Psoas muscle (tissue), 8 donors: Measurements from ENCODE around the gene NHEJ1. TPM values are rescaled to one million over a fixed set of nuclear protein-coding genes. Genes with fewer than 3 reads are reported as not detected.

ENCODE experiments used
- ATAC-seq, 4 donors: fragments of 200-7000 bp; cut with Tn5 transposase; one replicate each; pipeline ENCODE4 v1.9.1; 2020; ENCODE audit warnings: moderate library complexity in 3 of 4, mild to moderate bottlenecking in 2 of 4
- DNase-seq, 2 donors: peaks; one replicate each; pipeline ENCODE4 v3.0.0-alpha.2; 2020
- H3K27ac ChIP-seq: fragments of 200-600 bp; one replicate; pipeline ENCODE4 v1.8.0; 2022
- H3K27me3 ChIP-seq, 3 donors: fragments of 200-600 bp in 1 of 3; one replicate each; pipeline versions ENCODE4 v1.6.1 to v1.8.0; 2013 to 2022; ENCODE audit warnings: low read length in 2 of 3, mild to moderate bottlenecking in 2 of 3, moderate library complexity in 1 of 3; ENCODE audit not compliant: insufficient read depth in 3 of 3
- H3K36me3 ChIP-seq, 2 donors: fragments of 200-600 bp in 1 of 2; one replicate each; pipeline versions ENCODE4 v1.6.1 to v1.8.0; 2013 to 2022; ENCODE audit warnings: low read depth in 1 of 2, mild to moderate bottlenecking in 1 of 2, moderate library complexity in 1 of 2; ENCODE audit not compliant: insufficient read depth in 1 of 2
- H3K4me1 ChIP-seq: fragments of 200-600 bp; one replicate; pipeline ENCODE4 v1.8.0; 2022
- H3K4me3 ChIP-seq: fragments of 200-600 bp; one replicate; pipeline ENCODE4 v1.8.0; 2022; ENCODE audit warnings: mild to moderate bottlenecking
- H3K9me3 ChIP-seq: fragments of 200-600 bp; one replicate; pipeline ENCODE4 v1.8.0; 2022
- CTCF ChIP-seq: fragments of 200-600 bp; IDR thresholded peaks from one replicate; pipeline ENCODE4 v1.8.0; 2022; ENCODE audit warnings: antibody characterized with exemption
- WGBS, 3 donors: extraction: QIAGEN DNeasy Blood & Tissue Kit; methylation state at CpG; one replicate each; pipeline versions ENCODE4 v1.1.6 to v1.1.7; 2013; 5-methylcytosine and 5-hydroxymethylcytosine counted together
- intact Hi-C, 2 donors: fragments of 100-400 bp; cut with DNase I; formaldehyde crosslinking; loops; one replicate each; pipeline versions ENCODE4 v1.11.0 to v1.14.2; 2022
- polyA plus RNA-seq, 3 donors: library from polyadenylated mRNA; stranded (reverse); fragments of 200-250 nt; gene quantifications; one replicate each; pipeline ENCODE4 v1.2.3, GENCODE V29; 2013
- total RNA-seq, 4 donors: library from RNA; stranded (reverse); fragmentation: NEBNext Ultra II Directional in 2 of 4; extraction: Animal tissue kit (Norgen Biotek cat#: 25700) in 2 of 4; gene quantifications; one replicate each; pipeline versions ENCODE4 v1.2.1 to v1.2.4, GENCODE V29; 2021 to 2023
- donor health status: healthy with polysubstance abuse.
- donor health status: DM: no; HTN: no; CAD: no; lungs with moderate emphysema.
- donor health status: Bipolar disorder and iron deficiency.
- donor health status: healthy.
- donor health status: DM: yes; HTN: yes; CAD: no.
- donor health status: DM: no; HTN: no; CAD: no.
- donor health status: DM: no; HTN: no; CAD: no.
- donor health status: DM: yes; HTN: yes; CAD: no.

Gene NHEJ1
- total and polyA plus RNA-seq, 7 donors: 10.7 to 20.5 (median 14.4) TPM

- Histone ChIP-seq H3K4me1 (no peaks in the 10 kb centered on the region), H3K36me3 (no peaks in the 10 kb centered on the region), H3K27me3 (no peaks in the 10 kb centered on the region), H3K9me3 (no peaks in the 10 kb centered on the region), H3K27ac (no peak overlapping the region), H3K4me3 (no peak overlapping the region)
- intact Hi-C loops: no loop called here
- no peak for DNase-seq
- no peak for TF ChIP-seq CTCF
- ATAC-seq: no peak
These were observed 75.8 kb downstream of the NHEJ1 start for GRCh38 chr2:219084791-219085190.

GRCh38 chr2:219082332-219082958 is 78.2 kb downstream of the NHEJ1 start:
- DNase-seq (peak in 1 of 2 donors; percentile 20), ATAC-seq (no peak)
- H3K27ac ChIP-seq: no peak overlapping the region
- peaks cover 2 to 8% of the 10 kb centered on the region in 2 donors for H3K36me3 ChIP-seq
- TF ChIP-seq CTCF: no peak
- H3K27me3 ChIP-seq: no peaks in the 10 kb centered on the region
- intact Hi-C loops: no loop called here
- no peaks in the 10 kb centered on the region for H3K9me3 ChIP-seq
- WGBS, 3 donors: 41 to 56% (median 53%) methylated on average over 5 of the region's 5 CpGs
- H3K4me1 ChIP-seq: no peaks in the 10 kb centered on the region
- no peak overlapping the region for H3K4me3 ChIP-seq

GRCh38 chr2:219081701-219082331 is 78.8 kb downstream of the NHEJ1 start:
- peaks cover 2 to 14% of the 10 kb centered on the region in 2 donors for H3K36me3 ChIP-seq
- no peak for DNase-seq
- no peak for ATAC-seq
- no peaks in the 10 kb centered on the region for H3K27me3 ChIP-seq
- no peak overlapping the region for H3K4me3 ChIP-seq
- no peak for TF ChIP-seq CTCF
- intact Hi-C loops: no loop called here
- no peaks in the 10 kb centered on the region for H3K4me1 ChIP-seq
- H3K27ac ChIP-seq: no peak overlapping the region
- no peaks in the 10 kb centered on the region for H3K9me3 ChIP-seq

GRCh38 chr2:219081096-219081495 is 79.5 kb downstream of the NHEJ1 start:
- no peak for TF ChIP-seq CTCF

GRCh38 chr2:219079417-219079816 is 81.2 kb downstream of the NHEJ1 start:
- no peaks in the 10 kb centered on the region for H3K27me3 ChIP-seq
- no peak for TF ChIP-seq CTCF
- intact Hi-C loops: loop anchor here in 1 of 2 donors (5.0 kb wide), 1 partner anchor 38 kb away; no protein-coding TSS in a partner anchor

More at GRCh38 chr2:219081096-219081495, 79.5 kb downstream of the NHEJ1 start:
- no peaks in the 10 kb centered on the region for H3K4me1 ChIP-seq
- H3K36me3 ChIP-seq: peaks cover 3 to 21% of the 10 kb centered on the region in 2 donors
- H3K27me3 ChIP-seq: no peaks in the 10 kb centered on the region
- no peak for DNase-seq
- WGBS, 3 donors: 83 to 88% (median 85%) methylated on average over 7 of the region's 7 CpGs
- H3K9me3 ChIP-seq: no peaks in the 10 kb centered on the region
- no peak overlapping the region for H3K27ac ChIP-seq
- no peak for ATAC-seq
- no peak overlapping the region for H3K4me3 ChIP-seq
- intact Hi-C loops: no loop called here

More at GRCh38 chr2:219079417-219079816, 81.2 kb downstream of the NHEJ1 start:
- DNase-seq (no peak), ATAC-seq (no peak)
- Histone ChIP-seq H3K27ac (no peak overlapping the region), H3K4me1 (no peaks in the 10 kb centered on the region), H3K36me3 (peaks cover 4 to 36% of the 10 kb centered on the region in 2 donors), H3K4me3 (no peak overlapping the region), H3K9me3 (no peaks in the 10 kb centered on the region)
- 92 to 97% (median 95%) methylated on average over 2 of the region's 2 CpGs for WGBS, 3 donors
